OCI-LY3 (cell line): ENCODE measurements around the gene EARS2.

Source experiments
- CTCF ChIP-seq: fragments of 200-600, 300-600 bp; sonication (generic); IDR thresholded peaks from 2 replicates; pipeline ENCODE4 v1.5.1; 2014; ENCODE audit warnings: antibody characterized with exemption, low read length, low read depth
- EZH2phosphoT487 ChIP-seq: fragments of 200-600 bp; shearing (Covaris generic); IDR thresholded peaks from 2 replicates; pipeline ENCODE4 v1.6.1; 2018; ENCODE audit warnings: antibody characterized with exemption, mixed run types, low read depth

- TF ChIP-seq CTCF (no peak), EZH2phosphoT487 (no peak)
These were observed 45.4 kb downstream of the EARS2 start for GRCh38 chr16:23511731-23512130.
